Tibial nerve (tissue), 3 donors: ENCODE measurements around the gene WFDC2.

Experiments
- POLR2A ChIP-seq, 2 donors: fragments of 450-650 bp; IDR thresholded peaks; one replicate each; pipeline ENCODE4 v1.6.1; 2017; ENCODE audit warnings: antibody characterized with exemption in 2 of 2, mild to moderate bottlenecking in 2 of 2, moderate library complexity in 2 of 2
- TF ChIP-seq, protein P1 (sequence below), 5 experiments: fragments of 200-600 bp in 3 of 5; fragments of 450-650 bp in 2 of 5; sonication (generic) in 3 of 5; IDR thresholded peaks; one replicate each; pipeline ENCODE4 v1.5.1; 2016 to 2019; ENCODE audit warnings: antibody characterized with exemption in 5 of 5, mild to moderate bottlenecking in 3 of 5, moderate library complexity in 2 of 5

GRCh38 chr20:45507011-45507820 is 37.7 kb downstream of the WFDC2 start:
- TF ChIP-seq, protein P1, sequence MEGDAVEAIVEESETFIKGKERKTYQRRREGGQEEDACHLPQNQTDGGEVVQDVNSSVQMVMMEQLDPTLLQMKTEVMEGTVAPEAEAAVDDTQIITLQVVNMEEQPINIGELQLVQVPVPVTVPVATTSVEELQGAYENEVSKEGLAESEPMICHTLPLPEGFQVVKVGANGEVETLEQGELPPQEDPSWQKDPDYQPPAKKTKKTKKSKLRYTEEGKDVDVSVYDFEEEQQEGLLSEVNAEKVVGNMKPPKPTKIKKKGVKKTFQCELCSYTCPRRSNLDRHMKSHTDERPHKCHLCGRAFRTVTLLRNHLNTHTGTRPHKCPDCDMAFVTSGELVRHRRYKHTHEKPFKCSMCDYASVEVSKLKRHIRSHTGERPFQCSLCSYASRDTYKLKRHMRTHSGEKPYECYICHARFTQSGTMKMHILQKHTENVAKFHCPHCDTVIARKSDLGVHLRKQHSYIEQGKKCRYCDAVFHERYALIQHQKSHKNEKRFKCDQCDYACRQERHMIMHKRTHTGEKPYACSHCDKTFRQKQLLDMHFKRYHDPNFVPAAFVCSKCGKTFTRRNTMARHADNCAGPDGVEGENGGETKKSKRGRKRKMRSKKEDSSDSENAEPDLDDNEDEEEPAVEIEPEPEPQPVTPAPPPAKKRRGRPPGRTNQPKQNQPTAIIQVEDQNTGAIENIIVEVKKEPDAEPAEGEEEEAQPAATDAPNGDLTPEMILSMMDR (IDR thresholded peaks at IDR 0.05) = no peak
- TF ChIP-seq POLR2A (IDR thresholded peaks at IDR 0.05) = no peak
